ENCODE measurements around the gene MRPS24.

Gene MRPS24

DNA sequence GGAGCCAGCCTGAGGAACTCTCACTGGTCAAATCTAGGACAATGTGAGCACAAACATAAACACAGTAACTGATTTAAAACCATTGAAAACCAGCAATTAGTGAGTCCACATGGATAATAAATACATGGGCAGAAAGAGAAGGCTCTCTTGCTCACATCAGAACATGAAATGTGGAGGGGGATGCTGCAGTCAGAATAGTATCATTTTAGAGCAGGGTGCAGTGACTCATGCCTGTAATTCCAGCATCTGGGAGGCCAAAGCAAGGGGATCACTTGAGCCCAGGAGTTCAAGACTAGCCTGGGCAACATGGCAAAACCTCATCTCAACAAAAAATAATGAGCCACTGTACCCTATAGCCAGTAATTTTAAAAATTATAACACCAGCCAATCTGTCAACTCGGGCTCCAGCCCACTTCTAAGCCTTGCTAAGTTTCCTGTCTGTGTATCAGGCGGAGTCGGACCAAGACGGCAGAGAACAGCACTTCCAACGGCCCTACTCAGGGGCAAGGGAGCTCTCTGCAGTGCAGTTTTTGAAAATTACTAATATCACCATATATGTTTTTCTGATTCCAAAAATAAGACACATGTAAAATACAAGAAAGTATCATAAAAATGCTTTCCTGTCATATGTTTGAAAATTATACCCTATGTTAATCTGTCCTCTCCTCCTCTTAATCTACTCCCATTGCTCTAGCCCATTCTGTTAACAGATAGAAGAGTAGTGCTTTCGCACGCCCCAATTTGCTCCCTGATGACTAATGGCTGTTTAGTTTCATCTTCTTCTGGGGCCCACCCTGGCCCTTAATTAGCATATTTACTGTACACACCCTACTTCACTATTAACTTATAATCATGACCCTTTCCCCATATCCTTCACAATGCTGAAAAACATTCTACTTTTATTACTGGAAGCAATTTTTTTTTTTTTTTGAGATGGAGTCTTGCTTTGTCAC is 20.0 kb upstream of the MRPS24 start:
- TF ChIP-seq ZNF70 (CRISPR knock-in tag; IDR thresholded peaks at IDR 0.05) (peak; percentile 59; the same call in 1 of the 2 replicates), ZFP3 (CRISPR knock-in tag; IDR thresholded peaks at IDR 0.05) (no peak)
- TF ChIP-seq, protein P1, sequence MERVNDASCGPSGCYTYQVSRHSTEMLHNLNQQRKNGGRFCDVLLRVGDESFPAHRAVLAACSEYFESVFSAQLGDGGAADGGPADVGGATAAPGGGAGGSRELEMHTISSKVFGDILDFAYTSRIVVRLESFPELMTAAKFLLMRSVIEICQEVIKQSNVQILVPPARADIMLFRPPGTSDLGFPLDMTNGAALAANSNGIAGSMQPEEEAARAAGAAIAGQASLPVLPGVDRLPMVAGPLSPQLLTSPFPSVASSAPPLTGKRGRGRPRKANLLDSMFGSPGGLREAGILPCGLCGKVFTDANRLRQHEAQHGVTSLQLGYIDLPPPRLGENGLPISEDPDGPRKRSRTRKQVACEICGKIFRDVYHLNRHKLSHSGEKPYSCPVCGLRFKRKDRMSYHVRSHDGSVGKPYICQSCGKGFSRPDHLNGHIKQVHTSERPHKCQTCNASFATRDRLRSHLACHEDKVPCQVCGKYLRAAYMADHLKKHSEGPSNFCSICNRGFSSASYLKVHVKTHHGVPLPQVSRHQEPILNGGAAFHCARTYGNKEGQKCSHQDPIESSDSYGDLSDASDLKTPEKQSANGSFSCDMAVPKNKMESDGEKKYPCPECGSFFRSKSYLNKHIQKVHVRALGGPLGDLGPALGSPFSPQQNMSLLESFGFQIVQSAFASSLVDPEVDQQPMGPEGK (CRISPR knock-in tag; IDR thresholded peaks at IDR 0.05; ENCODE audit: borderline replicate concordance), result no peak
- ATAC-seq, result peak; percentile 71

DNA sequence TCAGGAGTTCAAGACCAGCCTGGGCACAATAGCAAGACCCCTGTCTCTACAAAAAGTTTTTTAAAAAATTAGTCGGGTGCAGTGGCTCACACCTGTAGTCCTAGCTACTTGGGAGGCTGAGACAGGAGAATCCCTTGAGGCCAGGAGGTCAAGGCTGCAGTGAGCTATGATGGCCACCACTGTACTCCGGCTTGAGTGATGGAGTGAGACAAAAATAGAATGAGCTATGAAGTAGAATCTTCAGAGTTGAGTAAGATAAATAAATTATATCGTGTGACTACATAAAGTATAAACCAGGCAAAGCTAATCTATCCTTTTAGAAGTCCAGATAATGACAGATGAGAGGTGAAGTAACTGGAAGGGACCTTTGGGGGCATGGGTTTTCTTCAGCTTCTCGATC is 15.3 kb upstream of the MRPS24 start:
- ATAC-seq, result no peak
- TF ChIP-seq TCF4 (CRISPR knock-in tag; IDR thresholded peaks at IDR 0.05; ENCODE audit: borderline replicate concordance) (no peak), ISL1 (CRISPR knock-in tag; IDR thresholded peaks at IDR 0.05) (no peak), CSDC2 (CRISPR knock-in tag; IDR thresholded peaks at IDR 0.05) (no peak), PPARA (CRISPR knock-in tag; IDR thresholded peaks at IDR 0.05; ENCODE audit: borderline replicate concordance) (no peak), ZNF8 (CRISPR knock-in tag; IDR thresholded peaks at IDR 0.05) (no peak), ZFP30 (CRISPR knock-in tag; IDR thresholded peaks at IDR 0.05) (no peak)
- TF ChIP-seq, protein P2, sequence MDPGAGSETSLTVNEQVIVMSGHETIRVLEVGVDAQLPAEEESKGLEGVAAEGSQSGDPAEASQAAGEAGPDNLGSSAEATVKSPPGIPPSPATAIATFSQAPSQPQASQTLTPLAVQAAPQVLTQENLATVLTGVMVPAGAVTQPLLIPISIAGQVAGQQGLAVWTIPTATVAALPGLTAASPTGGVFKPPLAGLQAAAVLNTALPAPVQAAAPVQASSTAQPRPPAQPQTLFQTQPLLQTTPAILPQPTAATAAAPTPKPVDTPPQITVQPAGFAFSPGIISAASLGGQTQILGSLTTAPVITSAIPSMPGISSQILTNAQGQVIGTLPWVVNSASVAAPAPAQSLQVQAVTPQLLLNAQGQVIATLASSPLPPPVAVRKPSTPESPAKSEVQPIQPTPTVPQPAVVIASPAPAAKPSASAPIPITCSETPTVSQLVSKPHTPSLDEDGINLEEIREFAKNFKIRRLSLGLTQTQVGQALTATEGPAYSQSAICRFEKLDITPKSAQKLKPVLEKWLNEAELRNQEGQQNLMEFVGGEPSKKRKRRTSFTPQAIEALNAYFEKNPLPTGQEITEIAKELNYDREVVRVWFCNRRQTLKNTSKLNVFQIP (CRISPR knock-in tag; IDR thresholded peaks at IDR 0.05; ENCODE audit: borderline replicate concordance, low read depth), result no peak
- TF ChIP-seq, protein P1 (CRISPR knock-in tag; IDR thresholded peaks at IDR 0.05; ENCODE audit: borderline replicate concordance), result no peak
- TF ChIP-seq, protein P3, sequence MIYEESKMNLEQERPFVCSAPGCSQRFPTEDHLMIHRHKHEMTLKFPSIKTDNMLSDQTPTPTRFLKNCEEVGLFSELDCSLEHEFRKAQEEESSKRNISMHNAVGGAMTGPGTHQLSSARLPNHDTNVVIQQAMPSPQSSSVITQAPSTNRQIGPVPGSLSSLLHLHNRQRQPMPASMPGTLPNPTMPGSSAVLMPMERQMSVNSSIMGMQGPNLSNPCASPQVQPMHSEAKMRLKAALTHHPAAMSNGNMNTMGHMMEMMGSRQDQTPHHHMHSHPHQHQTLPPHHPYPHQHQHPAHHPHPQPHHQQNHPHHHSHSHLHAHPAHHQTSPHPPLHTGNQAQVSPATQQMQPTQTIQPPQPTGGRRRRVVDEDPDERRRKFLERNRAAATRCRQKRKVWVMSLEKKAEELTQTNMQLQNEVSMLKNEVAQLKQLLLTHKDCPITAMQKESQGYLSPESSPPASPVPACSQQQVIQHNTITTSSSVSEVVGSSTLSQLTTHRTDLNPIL (CRISPR knock-in tag; IDR thresholded peaks at IDR 0.05; ENCODE audit: low read depth), result no peak

DNA sequence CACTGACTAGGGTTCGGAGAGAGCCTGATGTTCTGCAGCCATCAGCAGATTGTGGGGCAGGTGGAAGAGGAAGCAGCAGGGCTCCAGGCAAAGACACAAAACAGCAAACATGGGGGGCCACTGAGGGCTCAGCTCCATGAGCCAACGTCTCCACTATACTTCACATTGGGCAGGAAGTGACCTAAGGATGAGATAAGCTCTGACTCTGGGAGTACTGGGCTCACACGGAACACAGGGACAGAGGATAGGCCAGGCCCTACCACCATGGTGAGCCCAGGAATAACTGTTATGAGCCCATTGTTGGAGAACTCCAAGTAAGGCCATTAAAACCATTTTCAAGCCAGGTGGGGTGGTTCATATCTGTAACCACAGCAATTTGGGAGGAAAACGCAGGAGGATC is 14.9 kb upstream of the MRPS24 start:
- TF ChIP-seq, protein P1 (CRISPR knock-in tag; IDR thresholded peaks at IDR 0.05; ENCODE audit: borderline replicate concordance), result no peak
- TF ChIP-seq ESRRG (CRISPR knock-in tag; IDR thresholded peaks at IDR 0.05) (no peak), ZFP3 (CRISPR knock-in tag; IDR thresholded peaks at IDR 0.05) (no peak), PPARA (CRISPR knock-in tag; IDR thresholded peaks at IDR 0.05; ENCODE audit: borderline replicate concordance) (no peak), SNAI2 (CRISPR knock-in tag; IDR thresholded peaks at IDR 0.05) (no peak), CSDC2 (CRISPR knock-in tag; IDR thresholded peaks at IDR 0.05) (no peak), BACH2 (CRISPR knock-in tag; IDR thresholded peaks at IDR 0.05; ENCODE audit: borderline replicate concordance) (no peak)
- TF ChIP-seq, protein P3 (CRISPR knock-in tag; IDR thresholded peaks at IDR 0.05; ENCODE audit: low read depth), result no peak
- no peak for ATAC-seq

DNA sequence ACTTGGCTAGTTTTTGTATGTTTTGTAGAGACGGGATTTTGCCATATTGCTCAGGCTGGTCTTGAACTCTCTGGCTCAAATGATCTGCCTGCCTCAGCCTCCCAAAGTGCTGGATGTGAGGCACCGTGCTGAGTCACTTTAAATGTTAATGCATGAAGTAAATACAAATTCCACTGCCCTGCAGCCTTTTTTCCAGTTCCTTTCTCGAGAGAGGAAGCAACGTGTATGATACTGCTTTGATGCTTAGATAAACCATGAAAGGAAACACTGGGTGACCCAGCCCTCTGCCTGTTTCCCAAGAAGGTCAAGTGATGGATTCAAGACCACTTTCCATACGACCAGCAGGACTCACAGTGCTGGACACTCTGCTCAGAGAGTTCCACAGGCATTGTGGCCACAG is 11.3 kb upstream of the MRPS24 start:
- ATAC-seq, result no peak
- TF ChIP-seq ESRRG (CRISPR knock-in tag; IDR thresholded peaks at IDR 0.05) (no peak), BACH2 (CRISPR knock-in tag; IDR thresholded peaks at IDR 0.05; ENCODE audit: borderline replicate concordance) (no peak), OSR1 (CRISPR knock-in tag; IDR thresholded peaks at IDR 0.05) (no peak), ZFP3 (CRISPR knock-in tag; IDR thresholded peaks at IDR 0.05) (no peak), GLIS3 (CRISPR knock-in tag; IDR thresholded peaks at IDR 0.05) (no peak), PPARA (CRISPR knock-in tag; IDR thresholded peaks at IDR 0.05; ENCODE audit: borderline replicate concordance) (no peak), CSDC2 (CRISPR knock-in tag; IDR thresholded peaks at IDR 0.05) (no peak), ZFP30 (CRISPR knock-in tag; IDR thresholded peaks at IDR 0.05) (no peak), ISL1 (CRISPR knock-in tag; IDR thresholded peaks at IDR 0.05) (no peak), ARNTL (CRISPR knock-in tag; IDR thresholded peaks at IDR 0.05; ENCODE audit: borderline replicate concordance, low read depth) (no peak), RARB (CRISPR knock-in tag; IDR thresholded peaks at IDR 0.05) (no peak), ZNF565 (CRISPR knock-in tag; conservative IDR thresholded peaks at IDR 0.05; ENCODE audit: low read depth) (no peak), ZNF8 (CRISPR knock-in tag; IDR thresholded peaks at IDR 0.05) (no peak)
- TF ChIP-seq, protein P3 (CRISPR knock-in tag; IDR thresholded peaks at IDR 0.05; ENCODE audit: low read depth), result no peak
- TF ChIP-seq, protein P4, sequence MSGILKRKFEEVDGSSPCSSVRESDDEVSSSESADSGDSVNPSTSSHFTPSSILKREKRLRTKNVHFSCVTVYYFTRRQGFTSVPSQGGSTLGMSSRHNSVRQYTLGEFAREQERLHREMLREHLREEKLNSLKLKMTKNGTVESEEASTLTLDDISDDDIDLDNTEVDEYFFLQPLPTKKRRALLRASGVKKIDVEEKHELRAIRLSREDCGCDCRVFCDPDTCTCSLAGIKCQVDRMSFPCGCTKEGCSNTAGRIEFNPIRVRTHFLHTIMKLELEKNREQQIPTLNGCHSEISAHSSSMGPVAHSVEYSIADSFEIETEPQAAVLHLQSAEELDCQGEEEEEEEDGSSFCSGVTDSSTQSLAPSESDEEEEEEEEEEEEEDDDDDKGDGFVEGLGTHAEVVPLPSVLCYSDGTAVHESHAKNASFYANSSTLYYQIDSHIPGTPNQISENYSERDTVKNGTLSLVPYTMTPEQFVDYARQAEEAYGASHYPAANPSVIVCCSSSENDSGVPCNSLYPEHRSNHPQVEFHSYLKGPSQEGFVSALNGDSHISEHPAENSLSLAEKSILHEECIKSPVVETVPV (CRISPR knock-in tag; IDR thresholded peaks at IDR 0.05), result no peak
